Measurements from ENCODE around the gene GRIK4.

DNA sequence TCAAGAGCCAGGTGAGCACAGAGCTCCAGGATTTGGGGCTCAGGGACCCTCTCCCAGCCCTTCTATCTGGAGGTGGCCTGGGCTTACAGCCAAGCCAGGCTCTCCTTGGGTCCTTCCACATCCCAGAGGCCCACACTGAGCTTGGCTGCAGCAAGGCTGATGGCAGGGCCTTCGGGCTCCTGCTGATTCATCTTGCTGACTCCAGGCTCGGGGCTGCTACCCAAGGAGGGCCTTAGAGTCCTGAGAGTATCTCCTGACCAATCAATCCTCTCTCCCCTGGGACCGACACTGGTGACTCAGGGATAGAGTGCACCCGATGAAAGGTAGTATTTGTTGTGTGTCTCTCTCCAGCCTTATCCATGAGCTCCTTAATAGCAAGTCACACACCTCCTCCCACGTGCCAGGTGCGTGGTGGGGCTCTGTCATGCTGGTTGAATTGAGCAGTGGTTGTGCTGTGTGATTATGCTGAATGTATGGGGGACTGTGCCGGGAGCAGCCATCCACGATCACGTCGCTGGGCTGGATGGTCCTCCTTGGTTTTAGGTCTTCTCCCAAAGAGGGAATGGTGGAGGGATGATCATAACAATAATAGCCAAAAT is 62.3 kb downstream of the GRIK4 start:
- TF ChIP-seq, protein P1, sequence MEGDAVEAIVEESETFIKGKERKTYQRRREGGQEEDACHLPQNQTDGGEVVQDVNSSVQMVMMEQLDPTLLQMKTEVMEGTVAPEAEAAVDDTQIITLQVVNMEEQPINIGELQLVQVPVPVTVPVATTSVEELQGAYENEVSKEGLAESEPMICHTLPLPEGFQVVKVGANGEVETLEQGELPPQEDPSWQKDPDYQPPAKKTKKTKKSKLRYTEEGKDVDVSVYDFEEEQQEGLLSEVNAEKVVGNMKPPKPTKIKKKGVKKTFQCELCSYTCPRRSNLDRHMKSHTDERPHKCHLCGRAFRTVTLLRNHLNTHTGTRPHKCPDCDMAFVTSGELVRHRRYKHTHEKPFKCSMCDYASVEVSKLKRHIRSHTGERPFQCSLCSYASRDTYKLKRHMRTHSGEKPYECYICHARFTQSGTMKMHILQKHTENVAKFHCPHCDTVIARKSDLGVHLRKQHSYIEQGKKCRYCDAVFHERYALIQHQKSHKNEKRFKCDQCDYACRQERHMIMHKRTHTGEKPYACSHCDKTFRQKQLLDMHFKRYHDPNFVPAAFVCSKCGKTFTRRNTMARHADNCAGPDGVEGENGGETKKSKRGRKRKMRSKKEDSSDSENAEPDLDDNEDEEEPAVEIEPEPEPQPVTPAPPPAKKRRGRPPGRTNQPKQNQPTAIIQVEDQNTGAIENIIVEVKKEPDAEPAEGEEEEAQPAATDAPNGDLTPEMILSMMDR (IDR thresholded peaks at IDR 0.05; ENCODE audit: insufficient read depth, low read depth, low read length): no peak
- TF ChIP-seq EZH2 (IDR thresholded peaks at IDR 0.05; ENCODE audit: insufficient read depth, low read length): no peak
